ENCODE data around the gene ARMC5. TPM values are rescaled to one million over a fixed set of nuclear protein-coding genes. Genes with fewer than 3 reads are reported as not detected.

ARMC5 gene
- total and polyA plus RNA-seq, 10 of the 15 experiments (the other 5 are each of a cell fraction or from before 2014, with no cell fraction given): 0.06 to 13.2 (median 5.6) TPM

DNA sequence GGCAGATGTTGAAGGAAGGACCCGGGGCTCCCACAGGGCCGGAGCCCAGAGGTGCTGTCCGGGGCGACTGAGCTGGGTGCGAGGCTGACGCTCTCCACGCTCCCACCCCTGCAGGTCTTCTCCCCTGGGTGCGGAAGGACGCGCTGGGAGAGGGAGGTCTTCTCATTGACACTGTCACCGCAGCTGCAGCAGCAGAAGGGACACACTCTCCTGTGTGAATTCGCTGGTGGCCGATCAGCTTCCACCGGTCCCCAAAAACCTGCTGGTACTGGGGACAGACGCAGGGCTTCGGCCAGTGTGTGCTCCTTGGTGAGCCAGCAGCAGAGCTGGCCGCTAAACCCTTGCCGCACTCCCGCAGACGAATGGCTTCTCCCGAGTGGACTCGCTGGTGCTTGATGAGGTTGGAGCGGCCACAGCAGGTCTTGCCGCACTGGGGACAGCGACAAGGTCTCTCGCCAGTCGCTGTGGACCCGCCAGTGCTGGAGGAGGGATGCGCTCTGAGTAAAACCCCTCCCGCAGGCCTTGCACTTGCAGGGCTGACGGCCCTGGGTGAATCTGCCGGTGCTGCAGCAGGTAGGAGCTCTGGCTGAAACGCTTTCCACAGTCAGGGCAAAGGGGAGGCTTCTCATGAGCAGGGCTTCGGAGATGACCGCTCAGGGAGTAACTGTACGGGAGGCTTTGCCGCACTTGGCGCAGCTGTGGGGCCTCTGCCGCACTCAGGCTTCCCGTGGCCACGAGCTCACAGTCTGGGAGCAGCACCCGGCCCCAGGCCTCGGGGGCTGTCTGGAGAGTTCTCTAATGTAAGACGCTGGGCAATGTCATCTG, 22.9 kb upstream of the ARMC5 start:
- POLR2A ChIA-PET: no interaction called here
- no peak overlapping the region for H3K27ac ChIP-seq (ENCODE audit: control insufficient read depth, insufficient read depth)
- no peaks in the 10 kb centered on the region for H3K79me2 ChIP-seq (ENCODE audit: control insufficient read depth, insufficient read depth, low read length)
- H3K4me3 ChIP-seq: no peak overlapping the region
- no peak overlapping the region for H3K4me2 ChIP-seq (ENCODE audit: control insufficient read depth, insufficient read depth)
- H3K36me3 ChIP-seq (ENCODE audit: control insufficient read depth in 2 of 2, insufficient read depth in 2 of 2, low read length in 1 of 2): no peaks in the 10 kb centered on the region
- 73% methylated on average over 44 of the region's 44 CpGs for WGBS (ENCODE audit: insufficient coverage, insufficient replicate concordance, low lambda C conversion rate, missing lambda C conversion rate)
- H3K27me3 ChIP-seq (replicated peaks in 1 of 2; ENCODE audit: control insufficient read depth in 2 of 2, insufficient read depth in 2 of 2, low read length in 1 of 2): no peaks in the 10 kb centered on the region
- ATAC-seq (no peak), FAIRE-seq (no peak), DNase-seq (ENCODE audit: low read depth, low spot score) (no peak)
- CTCF ChIA-PET: no interaction called here
- H2AFZ ChIP-seq (ENCODE audit: control insufficient read depth, low read depth, low read length): no peak overlapping the region
- no peaks in the 10 kb centered on the region for H3K9me3 ChIP-seq (replicated peaks; ENCODE audit: control insufficient read depth, insufficient read depth, low read length)
- RAD21 ChIA-PET (ENCODE audit: unreplicated experiment): interaction anchor here (0.7 kb wide), 1 partner anchor 319 kb away, joined by 3 read pairs; the partner anchor contains the start of gene KAT8
- no peaks in the 10 kb centered on the region for H3K4me1 ChIP-seq (ENCODE audit: control insufficient read depth, insufficient read depth, low read length)
- BruUV-seq (replicated peaks): no TSS peak
- no peaks in the 10 kb centered on the region for H4K20me1 ChIP-seq (ENCODE audit: control insufficient read depth, insufficient read depth)
- in situ Hi-C loops (cut with MboI) (loop anchor here (25.0 kb wide), 1 partner anchor 449 kb away; the partner anchor contains the start of gene HSD3B7), intact Hi-C loops (cut with micrococcal nuclease; ENCODE audit: unreplicated experiment) (no loop called here)
- H3K9ac ChIP-seq (ENCODE audit: control insufficient read depth, insufficient read depth, low read length): no peak overlapping the region
- SMC1A ChIA-PET (ENCODE audit: uncharacterized antibody, unreplicated experiment): interaction anchor here (1.1 kb wide), 1 partner anchor 41 kb away, joined by 3 read pairs; no protein-coding TSS in a partner anchor
- no peak for TF ChIP-seq HSF1 (IDR thresholded peaks at IDR 0.05; ENCODE audit: low read depth, low read length)
- TF ChIP-seq FOS (IDR thresholded peaks at IDR 0.05; ENCODE audit: borderline replicate concordance, extremely low read depth, insufficient read length): no peak
- no peak for TF ChIP-seq ZNF207 (IDR thresholded peaks at IDR 0.05; ENCODE audit: borderline replicate concordance)
- no peak for TF ChIP-seq TCF7 (IDR thresholded peaks at IDR 0.05; ENCODE audit: borderline replicate concordance)
- no peak for TF ChIP-seq SMC3 (IDR thresholded peaks at IDR 0.05; ENCODE audit: borderline replicate concordance, low read length)
- no peak for TF ChIP-seq PAX8 (IDR thresholded peaks at IDR 0.05)
- no peak for TF ChIP-seq ESRRA (IDR thresholded peaks at IDR 0.05; ENCODE audit: low read length)
- TF ChIP-seq, protein P1, sequence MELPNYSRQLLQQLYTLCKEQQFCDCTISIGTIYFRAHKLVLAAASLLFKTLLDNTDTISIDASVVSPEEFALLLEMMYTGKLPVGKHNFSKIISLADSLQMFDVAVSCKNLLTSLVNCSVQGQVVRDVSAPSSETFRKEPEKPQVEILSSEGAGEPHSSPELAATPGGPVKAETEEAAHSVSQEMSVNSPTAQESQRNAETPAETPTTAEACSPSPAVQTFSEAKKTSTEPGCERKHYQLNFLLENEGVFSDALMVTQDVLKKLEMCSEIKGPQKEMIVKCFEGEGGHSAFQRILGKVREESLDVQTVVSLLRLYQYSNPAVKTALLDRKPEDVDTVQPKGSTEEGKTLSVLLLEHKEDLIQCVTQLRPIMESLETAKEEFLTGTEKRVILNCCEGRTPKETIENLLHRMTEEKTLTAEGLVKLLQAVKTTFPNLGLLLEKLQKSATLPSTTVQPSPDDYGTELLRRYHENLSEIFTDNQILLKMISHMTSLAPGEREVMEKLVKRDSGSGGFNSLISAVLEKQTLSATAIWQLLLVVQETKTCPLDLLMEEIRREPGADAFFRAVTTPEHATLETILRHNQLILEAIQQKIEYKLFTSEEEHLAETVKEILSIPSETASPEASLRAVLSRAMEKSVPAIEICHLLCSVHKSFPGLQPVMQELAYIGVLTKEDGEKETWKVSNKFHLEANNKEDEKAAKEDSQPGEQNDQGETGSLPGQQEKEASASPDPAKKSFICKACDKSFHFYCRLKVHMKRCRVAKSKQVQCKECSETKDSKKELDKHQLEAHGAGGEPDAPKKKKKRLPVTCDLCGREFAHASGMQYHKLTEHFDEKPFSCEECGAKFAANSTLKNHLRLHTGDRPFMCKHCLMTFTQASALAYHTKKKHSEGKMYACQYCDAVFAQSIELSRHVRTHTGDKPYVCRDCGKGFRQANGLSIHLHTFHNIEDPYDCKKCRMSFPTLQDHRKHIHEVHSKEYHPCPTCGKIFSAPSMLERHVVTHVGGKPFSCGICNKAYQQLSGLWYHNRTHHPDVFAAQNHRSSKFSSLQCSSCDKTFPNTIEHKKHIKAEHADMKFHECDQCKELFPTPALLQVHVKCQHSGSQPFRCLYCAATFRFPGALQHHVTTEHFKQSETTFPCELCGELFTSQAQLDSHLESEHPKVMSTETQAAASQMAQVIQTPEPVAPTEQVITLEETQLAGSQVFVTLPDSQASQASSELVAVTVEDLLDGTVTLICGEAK (IDR thresholded peaks at IDR 0.05; ENCODE audit: borderline replicate concordance): no peak
- TF ChIP-seq LARP7 (IDR thresholded peaks at IDR 0.05): no peak
- no peak for TF ChIP-seq E4F1 (IDR thresholded peaks at IDR 0.05; ENCODE audit: borderline replicate concordance, partially characterized antibody)
- no peak for TF ChIP-seq FOXK2 (IDR thresholded peaks at IDR 0.05)
- TF ChIP-seq E2F8 (IDR thresholded peaks at IDR 0.05; ENCODE audit: low read depth, partially characterized antibody): no peak

All from GM12878 (cell line).